ENCODE data around the gene TSHZ3. TPM values are rescaled to one million over a fixed set of nuclear protein-coding genes. Genes with fewer than 3 reads are reported as not detected.

The TSHZ3 gene
- total RNA-seq, 6 donors from 2014 or later, result 2.9 to 10.1 (median 6.3) TPM

DNA sequence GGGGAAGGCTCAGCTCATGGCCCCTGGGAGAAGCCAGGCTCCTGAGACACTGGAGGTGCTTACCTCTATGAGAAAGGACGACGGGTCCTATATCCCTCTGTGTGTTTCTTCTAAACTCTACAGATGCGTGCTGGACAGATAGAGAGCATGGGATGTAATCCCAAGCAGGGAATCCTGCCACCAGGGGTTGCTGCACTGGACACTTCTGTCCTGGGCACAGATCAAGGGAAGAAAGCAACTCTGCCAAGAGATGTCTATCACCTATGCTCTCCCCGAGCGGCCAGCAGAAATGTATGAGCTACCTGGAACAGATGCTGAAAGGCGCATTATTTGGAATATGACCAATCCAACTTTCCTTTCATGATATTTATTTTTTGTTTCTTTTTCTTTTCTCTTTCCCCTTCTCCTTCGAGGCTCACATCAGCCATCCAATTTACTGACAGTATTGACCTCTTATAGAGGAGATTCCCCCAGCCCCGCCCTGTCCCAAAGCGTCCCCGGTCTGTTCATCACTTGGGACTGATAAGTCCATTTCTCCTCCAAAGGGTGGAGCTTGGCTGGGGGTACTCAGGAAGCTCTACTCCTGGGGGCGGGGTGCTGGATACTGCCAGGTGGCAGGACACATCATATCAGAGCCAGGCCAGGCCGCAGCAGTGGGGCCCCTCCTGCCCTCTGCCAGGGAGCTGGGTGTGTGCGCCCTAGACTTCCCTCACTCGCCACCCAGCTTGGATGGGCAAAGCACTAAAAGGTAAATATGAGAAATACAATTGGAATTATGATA, 34.2 kb downstream of the TSHZ3 start:
- Histone ChIP-seq H3K27ac (no peak overlapping the region), H3K9me3 (no peaks in the 10 kb centered on the region), H3K36me3 (no peaks in the 10 kb centered on the region), H3K4me3 (no peak overlapping the region), H3K4me1 (peaks cover 0 to 17% (median 8%) of the 10 kb centered on the region in 4 donors), H3K27me3 (no peaks in the 10 kb centered on the region)
- ATAC-seq (ENCODE audit: low FRiP score in 2 of 2) (no peak), DNase-seq (peak in 1 of 2 donors; percentile 44)
- 77 to 81% methylated on average over 14 of the region's 14 CpGs for WGBS, 2 donors
- no peak for TF ChIP-seq POLR2A (IDR thresholded peaks at IDR 0.05)
- no peak for TF ChIP-seq POLR2AphosphoS5 (IDR thresholded peaks at IDR 0.05)
- TF ChIP-seq, protein P1, sequence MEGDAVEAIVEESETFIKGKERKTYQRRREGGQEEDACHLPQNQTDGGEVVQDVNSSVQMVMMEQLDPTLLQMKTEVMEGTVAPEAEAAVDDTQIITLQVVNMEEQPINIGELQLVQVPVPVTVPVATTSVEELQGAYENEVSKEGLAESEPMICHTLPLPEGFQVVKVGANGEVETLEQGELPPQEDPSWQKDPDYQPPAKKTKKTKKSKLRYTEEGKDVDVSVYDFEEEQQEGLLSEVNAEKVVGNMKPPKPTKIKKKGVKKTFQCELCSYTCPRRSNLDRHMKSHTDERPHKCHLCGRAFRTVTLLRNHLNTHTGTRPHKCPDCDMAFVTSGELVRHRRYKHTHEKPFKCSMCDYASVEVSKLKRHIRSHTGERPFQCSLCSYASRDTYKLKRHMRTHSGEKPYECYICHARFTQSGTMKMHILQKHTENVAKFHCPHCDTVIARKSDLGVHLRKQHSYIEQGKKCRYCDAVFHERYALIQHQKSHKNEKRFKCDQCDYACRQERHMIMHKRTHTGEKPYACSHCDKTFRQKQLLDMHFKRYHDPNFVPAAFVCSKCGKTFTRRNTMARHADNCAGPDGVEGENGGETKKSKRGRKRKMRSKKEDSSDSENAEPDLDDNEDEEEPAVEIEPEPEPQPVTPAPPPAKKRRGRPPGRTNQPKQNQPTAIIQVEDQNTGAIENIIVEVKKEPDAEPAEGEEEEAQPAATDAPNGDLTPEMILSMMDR (IDR thresholded peaks at IDR 0.05), result no peak
- TF ChIP-seq EP300 (IDR thresholded peaks at IDR 0.05), result no peak

DNA sequence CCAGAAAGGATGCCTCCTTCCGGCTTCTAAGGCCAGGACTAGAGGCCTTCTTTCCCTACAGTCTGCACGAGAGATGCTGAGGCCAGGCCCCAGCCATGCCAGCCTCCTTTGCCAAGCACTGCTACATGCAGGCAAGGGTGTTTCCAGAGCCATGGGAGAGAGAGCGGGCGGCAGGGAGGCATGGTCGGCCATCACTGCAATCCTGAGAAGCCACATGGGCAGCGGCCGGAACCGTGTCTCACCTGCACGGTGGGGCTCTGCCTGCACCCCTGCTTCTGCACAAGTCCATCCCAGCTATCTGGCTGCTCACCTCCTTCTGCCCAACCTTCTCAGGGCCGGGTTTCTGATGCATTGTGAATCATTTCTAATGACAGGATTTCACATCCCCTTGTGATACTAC, 35.1 kb downstream of the TSHZ3 start:
- peaks cover 0 to 17% (median 8%) of the 10 kb centered on the region in 4 donors for H3K4me1 ChIP-seq
- no peaks in the 10 kb centered on the region for H3K9me3 ChIP-seq
- ATAC-seq (ENCODE audit: low FRiP score in 2 of 2), result no peak
- TF ChIP-seq POLR2AphosphoS5 (IDR thresholded peaks at IDR 0.05) (no peak), POLR2A (IDR thresholded peaks at IDR 0.05) (no peak), EP300 (IDR thresholded peaks at IDR 0.05) (no peak)
- TF ChIP-seq, protein P1 (IDR thresholded peaks at IDR 0.05), result no peak
- peak in 1 of 2 donors; percentile 44 for DNase-seq
- no peak overlapping the region for H3K27ac ChIP-seq
- 91 to 92% methylated on average over 1 to 10 of the region's 10 CpGs for WGBS, 2 donors
- no peak overlapping the region for H3K4me3 ChIP-seq
- no peaks in the 10 kb centered on the region for H3K27me3 ChIP-seq
- no peaks in the 10 kb centered on the region for H3K36me3 ChIP-seq

DNA sequence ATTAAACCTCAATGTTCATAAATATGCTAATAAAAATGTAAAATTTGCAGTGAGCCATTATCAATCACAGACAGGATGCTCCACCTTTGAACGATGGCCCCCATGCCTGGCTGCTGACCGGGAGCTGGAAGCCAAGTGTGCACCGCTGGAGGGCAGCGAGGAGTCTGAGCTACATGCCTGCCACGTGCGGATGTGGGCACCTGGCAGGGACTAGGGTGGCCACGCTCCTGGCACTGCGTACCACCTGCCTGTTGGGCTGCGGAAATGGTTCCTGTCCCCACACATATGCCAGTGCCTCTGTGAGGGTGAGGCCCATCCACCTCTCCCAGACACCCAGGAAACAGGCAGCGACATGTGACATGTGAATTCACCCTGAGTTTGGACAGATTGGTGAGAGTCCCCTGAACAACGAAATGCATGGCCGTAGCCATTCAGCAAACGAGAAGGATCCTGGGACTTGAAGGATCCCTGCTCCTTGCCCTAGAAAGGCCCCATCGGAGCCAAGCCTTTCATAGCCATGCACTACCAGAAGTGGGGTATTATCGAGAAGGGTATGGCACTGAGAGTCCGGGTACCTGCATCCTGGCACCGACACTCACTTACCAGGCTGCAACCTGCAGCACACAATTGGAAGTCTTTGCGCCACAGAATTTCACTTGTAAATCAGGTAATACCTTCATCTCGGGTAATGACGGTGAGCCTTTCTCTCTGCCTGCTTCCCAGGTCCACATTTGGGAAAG, 35.8 kb downstream of the TSHZ3 start:
- WGBS, 2 donors, result 89 to 92% methylated on average over 12 to 20 of the region's 20 CpGs
- ATAC-seq (ENCODE audit: low FRiP score in 2 of 2) (no peak), DNase-seq (peak in 1 of 2 donors; percentile 40)
- Histone ChIP-seq H3K36me3 (no peaks in the 10 kb centered on the region), H3K4me3 (no peak overlapping the region), H3K27ac (no peak overlapping the region), H3K27me3 (no peaks in the 10 kb centered on the region), H3K4me1 (peaks cover 0 to 17% (median 8%) of the 10 kb centered on the region in 4 donors), H3K9me3 (no peaks in the 10 kb centered on the region)
- TF ChIP-seq POLR2A (IDR thresholded peaks at IDR 0.05), result no peak
- no peak for TF ChIP-seq POLR2AphosphoS5 (IDR thresholded peaks at IDR 0.05)
- TF ChIP-seq, protein P1 (IDR thresholded peaks at IDR 0.05), result no peak
- TF ChIP-seq EP300 (IDR thresholded peaks at IDR 0.05), result no peak

DNA sequence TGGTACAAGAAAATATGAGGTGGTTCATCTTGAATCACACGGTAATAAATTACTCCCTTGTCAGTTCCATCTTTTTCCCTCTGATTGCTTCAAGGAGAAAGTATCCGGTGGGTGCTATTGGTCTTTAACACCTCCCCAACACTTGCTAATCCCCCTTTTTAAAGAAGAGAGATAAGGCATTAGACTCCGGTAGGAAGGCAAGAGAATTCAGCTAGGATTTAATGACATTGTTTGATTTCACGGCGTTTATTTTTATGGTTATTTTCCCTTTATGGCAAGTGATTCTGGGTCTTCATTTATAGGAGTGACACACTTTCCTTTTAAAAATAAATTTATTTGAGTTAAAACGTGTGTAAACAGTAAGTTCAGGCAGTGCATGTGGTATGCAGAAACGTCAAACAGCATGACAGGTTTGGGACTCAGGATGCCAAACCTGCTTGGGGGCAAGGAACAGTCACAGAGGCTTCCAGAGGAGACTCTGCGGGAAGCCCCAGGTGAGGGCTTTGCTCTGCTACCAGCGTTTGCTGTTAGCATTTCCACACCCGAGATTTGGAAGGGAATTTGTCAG, 36.5 kb downstream of the TSHZ3 start:
- H3K9me3 ChIP-seq, result no peaks in the 10 kb centered on the region
- 66 to 77% methylated on average over 10 of the region's 10 CpGs for WGBS, 2 donors

More for the DNA sequence above, 36.5 kb downstream of the TSHZ3 start:
- H3K4me3 ChIP-seq, result no peak overlapping the region
- no peaks in the 10 kb centered on the region for H3K27me3 ChIP-seq
- H3K36me3 ChIP-seq, result no peaks in the 10 kb centered on the region
- DNase-seq (no peak), ATAC-seq (ENCODE audit: low FRiP score in 2 of 2) (no peak)
- H3K4me1 ChIP-seq, result peaks cover 0 to 14% (median 8%) of the 10 kb centered on the region in 4 donors
- TF ChIP-seq EP300 (IDR thresholded peaks at IDR 0.05), result no peak
- no peak overlapping the region for H3K27ac ChIP-seq
